KBM-7 (cell line): ENCODE measurements around the gene SUGP2.
A peak's percentile ranks its signal among the peaks of the same experiment; 100 is the strongest.
"Not testable (repeated sequence)": the region's sequence is repeated elsewhere in the genome, so short reads cannot be mapped to it uniquely, and the experiment has no call there.

Experiments
- DNase-seq: peaks from one replicate; pipeline ENCODE4 v3.0.0-alpha.2; 2015
- in situ Hi-C: fragments of 300-500 bp; cut with MboI; formaldehyde crosslinking; loops from 2 replicates; pipeline ENCODE4 v1.14.3; 2020; ENCODE audit warnings: low sequenced_read_pairs, low pct_unique_long_range_greater_than_20kb, mixed read lengths

SUGP2 gene

DNA sequence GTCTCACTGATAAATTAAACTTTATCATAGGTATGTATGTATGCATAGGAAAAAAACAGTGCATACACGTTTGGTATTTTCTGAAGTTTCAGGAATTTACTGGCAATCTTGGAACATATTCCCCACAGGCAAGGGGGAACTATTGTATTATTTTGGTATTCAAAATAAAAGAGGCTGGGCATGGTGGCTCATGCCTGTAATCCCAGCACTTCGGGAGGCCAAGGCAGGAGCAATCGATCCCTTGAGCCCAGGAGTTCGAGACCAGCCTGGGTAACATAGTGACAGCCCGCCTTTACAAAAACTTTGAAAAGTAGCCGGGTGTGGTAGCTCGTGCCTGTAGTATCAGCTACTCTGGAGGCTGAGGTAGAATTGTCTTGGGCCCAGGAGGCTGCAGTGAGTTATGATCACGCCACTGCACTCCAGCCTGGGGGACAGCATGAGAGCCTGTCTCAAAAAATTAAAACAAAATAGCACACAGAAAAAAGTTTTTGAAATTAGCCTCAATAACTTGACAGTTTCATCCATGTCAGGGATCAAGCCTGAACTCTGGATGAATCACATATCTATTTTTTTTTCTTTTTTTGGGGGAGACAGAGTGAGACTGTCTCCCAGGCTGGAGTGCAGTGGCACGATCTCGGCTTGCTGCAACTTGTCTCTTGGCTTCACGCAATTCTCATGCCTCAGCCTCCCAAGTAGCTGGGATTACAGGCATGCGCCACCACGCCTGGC lies 63.2 kb downstream of the SUGP2 start:
- DNase-seq: no peak

DNA sequence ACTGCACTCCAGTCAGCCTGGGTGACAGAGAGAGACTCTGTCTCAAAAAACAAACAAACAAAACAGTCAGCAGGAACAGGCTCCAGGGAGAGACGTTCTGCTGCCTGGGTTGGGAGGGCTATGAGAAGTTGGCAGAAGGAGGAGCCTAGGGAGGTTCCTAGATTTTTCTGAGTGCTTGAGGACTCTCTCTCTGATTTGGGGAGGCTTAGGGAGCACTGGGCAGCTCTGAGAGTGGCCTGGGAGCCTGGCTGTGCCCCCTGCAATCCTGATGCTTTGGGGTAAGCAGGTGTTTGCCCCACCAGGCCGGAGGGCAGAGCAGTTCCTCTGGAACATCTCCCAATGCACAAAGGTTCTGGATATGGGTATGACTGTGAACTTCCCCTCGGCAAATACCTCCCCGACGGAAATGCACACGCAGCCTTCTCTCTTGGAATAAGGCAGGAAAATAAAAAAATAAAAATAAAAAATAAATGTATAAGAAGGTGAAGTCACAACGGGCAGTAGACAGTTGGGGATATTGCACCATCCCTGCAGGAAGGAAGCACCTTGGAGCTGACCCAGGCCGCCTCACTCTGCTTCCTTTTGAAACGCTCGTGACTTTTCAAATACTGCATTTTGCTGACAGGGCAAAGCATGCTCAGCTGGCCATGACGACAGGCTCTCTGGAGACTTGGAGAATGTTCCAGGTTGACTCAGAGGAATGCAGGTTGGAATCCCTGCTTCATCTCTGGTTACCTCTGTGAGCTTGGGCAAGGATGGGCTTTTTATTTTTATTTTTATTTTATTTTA lies 65.8 kb downstream of the SUGP2 start:
- DNase-seq: peak; percentile 71
- in situ Hi-C loops: no loop called here

More for the DNA sequence above, 63.2 kb downstream of the SUGP2 start:
- in situ Hi-C loops: no loop called here

DNA sequence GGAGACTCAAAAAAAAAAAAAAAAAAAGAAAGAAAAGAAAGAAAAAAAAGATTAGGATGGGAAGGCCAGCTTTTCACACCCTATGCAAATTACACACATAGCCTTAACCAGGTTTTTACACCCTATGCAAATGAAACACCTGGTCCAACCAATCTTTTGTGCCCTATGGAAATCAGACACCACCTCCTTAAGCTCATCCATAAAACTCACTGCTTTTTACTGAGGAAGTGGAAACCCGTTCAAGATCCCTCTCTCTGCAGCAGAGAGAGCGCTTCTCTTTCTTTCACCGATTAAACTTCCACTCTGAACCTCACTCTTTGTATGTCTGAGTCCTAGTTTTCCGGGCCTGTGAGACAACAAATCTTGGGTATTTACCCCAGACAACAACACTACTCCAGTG lies 67.0 kb downstream of the SUGP2 start:
- in situ Hi-C loops: no loop called here
- peak; percentile 52 for DNase-seq

DNA sequence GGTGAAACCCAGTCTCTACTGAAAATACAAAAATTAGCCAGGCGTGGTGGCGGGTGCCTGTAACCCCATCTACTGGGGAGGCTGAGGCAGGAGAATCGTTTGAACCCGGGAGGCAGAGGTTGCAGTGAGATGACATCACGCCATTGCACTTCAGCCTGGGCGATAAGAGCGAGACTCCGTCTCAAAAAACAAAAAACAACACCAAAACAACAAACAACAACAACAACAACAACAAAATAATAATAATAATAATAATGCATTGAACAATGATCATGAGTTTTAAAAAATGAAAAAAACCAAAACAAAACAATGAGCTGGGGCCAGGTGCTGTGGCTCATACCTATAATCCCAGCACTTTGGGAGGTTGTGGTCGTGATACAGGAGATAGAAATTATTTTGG lies 69.2 kb downstream of the SUGP2 start:
- in situ Hi-C loops: no loop called here
- no peak for DNase-seq

DNA sequence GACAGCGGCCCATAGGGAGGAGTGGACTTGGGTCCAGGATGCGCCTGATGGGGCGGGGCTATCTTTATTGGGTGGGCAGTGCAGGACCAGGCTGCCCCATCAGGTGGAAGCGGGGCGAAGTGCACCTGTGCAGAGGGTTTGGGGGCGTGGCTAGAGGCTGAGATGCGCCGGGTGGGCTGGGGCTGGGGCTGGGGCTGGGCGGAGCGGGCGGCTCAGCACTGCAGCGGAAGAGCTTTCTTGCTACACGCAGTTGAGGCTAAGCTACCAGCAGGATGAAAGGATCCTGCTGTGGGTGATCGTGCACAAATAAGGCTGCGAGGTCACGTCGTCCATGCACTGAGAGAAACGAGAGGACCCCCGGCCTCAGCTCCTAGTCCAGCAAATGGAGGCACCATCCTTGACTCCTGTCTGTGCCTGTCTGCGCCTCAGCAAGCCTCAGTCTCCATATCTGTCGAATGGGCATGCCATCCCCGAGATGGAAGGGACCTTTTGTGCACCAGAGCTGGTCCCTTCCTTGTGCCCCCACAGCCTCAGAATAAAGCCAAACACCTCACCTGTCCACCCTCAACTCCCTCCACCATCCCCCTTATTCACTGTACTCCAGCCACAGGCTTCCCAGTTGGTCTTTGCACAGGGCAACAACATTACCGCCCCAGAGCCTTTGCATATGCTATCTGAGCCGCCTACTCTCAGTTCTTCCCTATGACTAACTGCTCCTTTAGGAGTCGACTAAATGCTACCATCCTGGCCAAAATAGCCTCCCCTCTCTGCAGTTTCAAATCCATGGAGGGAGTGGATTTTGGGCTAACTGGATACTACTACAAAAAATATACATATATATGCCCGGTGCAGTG lies 71.3 kb downstream of the SUGP2 start:
- no peak for DNase-seq
- in situ Hi-C loops: no loop called here

DNA sequence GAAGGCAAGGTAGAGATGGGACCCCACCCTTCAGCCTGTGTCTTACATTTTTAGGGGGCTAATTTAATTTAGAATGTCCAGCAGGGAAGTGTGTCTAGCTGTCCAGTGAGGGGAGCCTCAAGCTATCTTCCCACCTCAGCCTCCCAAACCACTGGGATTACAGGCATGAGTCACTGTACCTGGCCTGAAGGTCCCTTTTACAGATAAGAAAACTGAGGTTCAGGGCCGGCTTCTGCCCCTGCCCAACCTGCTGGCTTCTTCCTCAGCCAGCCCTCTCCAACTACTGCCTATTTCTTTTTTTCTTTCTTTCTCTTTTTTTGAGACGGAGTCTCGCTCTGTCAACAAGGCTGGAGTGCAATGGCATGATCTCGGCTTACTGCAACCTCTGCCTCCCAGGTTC lies 72.9 kb downstream of the SUGP2 start:
- no peak for DNase-seq
- in situ Hi-C loops: no loop called here

DNA sequence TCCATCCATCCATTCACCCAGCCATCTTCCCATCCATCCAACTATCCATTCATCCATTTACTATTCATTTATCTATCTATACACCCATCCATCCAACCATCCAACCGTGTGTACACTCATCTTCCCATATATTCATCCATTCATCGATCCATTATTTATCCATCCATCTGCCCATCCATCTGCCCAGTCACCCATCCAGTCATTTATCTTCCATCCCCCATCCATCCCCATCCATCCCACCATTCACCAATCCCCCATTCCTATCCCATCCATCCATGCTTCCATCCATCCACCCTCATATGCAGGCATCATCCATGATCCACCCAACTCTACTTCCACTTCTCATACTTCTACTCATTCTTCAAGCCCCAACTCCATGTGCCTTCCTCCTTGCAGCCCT lies 78.3 kb downstream of the SUGP2 start:
- in situ Hi-C loops: no loop called here
- no peak for DNase-seq

DNA sequence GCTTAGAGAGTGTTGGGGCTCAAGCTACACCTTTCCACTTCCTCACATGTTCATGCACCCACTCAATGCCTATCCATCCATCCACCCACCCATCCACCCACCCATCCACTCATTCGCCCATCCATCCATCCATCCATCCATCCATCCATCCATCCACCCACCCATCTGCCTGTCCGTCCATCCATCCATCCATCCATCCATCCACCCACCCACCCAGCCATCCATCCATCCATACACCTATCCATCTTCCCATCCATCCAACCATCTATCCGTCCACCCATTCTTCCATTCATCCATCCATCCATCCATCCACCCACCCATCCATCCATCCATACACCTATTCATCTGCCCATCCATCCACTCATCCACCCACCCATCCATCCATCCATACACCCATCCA lies 79.2 kb downstream of the SUGP2 start:
- no peak for DNase-seq
- in situ Hi-C loops: no loop called here

DNA sequence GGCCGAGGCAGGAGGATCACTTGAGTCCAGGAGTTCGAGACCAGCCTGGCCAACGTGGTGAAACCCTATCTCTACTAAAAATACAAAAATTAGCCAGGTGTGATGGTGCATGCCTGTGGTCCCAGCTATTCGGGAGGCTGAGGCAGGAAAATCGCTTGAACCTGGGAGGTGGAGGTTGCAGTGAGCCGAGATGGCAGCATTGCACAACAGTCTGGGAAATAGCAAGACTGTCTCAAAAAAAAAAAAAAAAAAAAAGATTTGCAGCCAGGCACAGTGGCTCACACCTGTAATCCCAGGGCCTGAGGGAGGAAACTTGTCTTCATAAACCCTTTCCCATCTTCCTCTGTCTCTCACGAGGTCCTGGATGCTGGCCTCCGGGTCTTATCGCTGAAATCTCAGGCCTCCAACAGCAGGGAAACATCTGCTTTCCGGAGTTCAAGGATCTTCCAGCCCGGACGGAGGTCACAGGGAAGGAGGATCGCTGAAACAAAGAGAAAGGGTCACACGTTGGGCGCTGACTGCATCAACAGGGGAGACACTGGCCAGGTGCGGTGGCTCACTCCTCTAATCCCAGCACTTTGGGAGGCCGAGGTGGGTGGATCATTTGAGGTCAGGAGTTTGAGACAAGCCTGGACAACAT lies 80.8 kb downstream of the SUGP2 start:
- in situ Hi-C loops, DNase-seq: not testable (repeated sequence)

DNA sequence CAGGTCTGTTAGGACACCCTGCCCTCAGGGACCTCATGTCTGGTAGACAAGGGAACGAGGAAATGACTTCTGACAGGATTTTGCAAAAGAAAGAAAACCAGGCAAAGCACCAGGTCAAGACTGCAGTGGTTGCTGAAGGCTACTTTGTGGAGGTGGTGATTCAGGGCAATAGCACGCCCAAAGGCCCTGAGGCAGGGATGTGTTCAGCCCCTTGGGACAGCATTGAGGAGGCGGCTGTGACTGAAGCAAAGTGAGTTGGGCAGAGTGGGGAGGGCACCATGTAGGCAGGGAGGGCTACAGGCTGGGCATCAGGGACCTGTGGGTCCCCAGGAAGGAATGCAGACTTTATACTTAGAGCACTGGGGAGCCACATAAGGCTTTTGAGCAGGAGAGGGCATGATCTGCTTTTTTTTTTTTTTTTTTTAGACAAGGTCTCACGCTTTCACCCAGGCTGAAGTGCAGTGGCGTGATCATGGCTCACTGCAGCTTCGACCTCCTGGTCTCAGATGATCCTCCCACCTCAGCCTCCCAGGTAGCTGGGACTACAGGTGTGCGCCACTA lies 81.5 kb downstream of the SUGP2 start:
- no peak for DNase-seq
- in situ Hi-C loops: no loop called here

DNA sequence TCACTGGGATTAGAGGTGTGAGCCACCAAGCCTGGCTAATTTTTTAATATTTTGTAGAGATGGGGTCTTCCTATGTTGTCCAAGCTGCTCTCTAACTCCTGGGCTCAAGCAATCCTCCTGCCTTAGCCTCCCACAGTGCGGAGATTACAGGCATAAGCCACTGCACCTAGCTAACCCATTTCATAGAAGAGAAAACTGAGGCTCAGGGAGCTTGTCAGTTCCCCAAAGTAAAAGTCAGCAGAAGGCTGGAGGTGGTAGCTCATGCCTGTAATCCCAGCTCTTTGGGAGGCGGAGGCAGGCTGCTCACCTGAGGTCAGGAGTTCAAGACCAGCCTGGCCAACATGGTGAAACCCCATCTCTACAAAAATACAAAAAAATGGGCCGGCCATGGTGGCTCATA lies 83.5 kb downstream of the SUGP2 start:
- in situ Hi-C loops: no loop called here
- no peak for DNase-seq

DNA sequence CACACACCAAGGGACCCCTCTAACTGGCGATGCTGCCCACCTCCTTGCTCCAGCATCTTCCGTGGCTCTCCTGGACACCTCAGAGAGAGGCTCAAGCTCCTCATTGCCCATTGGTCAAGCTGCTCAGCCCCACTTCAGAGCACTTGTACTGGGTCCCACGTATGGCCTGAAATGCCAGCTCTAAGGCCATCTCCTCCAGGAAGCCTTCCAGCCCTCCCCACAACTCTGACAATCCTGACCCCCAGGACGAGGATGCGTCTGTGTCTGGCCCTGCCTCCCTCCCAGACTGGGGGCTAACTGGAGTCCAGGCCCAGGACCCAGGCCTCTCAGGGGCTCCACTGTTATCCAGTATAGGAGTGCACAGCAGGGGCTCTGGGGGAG lies 84.4 kb downstream of the SUGP2 start:
- DNase-seq: no peak
- in situ Hi-C loops: no loop called here

DNA sequence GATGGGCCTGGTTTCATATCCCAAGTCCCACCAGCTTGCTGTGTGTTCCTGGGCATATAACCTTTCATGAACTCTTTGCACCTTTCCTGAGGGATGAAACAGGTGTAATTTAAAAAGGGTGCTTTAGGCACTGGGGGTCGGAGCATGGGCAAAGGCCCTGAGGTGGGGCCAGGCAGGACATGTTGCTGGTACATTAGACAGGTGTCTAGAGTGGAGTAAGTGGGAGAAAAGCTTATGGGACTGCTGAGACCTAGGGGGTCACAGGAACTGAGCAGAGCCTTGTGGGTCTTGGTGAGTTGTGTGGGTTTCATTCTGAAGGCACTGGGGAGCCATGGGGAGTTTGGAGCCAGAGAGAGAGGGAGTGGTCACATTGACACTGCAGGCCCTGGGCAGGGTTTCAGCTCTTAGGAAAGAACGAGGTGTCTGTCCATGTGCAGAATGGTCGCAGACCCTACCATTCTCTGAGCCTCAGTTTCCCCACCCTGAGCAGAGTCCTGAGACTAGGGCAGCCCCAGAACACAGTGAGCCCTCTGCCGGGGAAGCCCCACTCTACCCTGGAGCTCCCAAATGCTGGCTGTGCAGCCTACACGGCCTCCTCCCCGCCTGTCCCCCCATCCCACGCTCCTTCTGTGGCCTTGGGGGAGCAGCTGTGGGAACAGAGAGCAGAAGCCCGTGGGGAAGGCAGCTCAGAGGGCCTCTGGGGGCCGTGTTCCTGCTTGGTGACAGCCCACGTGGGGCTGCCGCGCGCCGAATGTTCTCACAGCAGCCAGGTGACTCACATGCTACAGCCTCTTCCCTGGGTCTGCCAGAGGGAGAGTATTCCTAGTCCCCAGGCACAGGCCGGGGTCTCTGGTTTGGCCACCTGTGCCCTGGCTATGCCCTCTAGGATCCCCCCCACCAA lies 85.0 kb downstream of the SUGP2 start:
- in situ Hi-C loops: no loop called here
- no peak for DNase-seq

DNA sequence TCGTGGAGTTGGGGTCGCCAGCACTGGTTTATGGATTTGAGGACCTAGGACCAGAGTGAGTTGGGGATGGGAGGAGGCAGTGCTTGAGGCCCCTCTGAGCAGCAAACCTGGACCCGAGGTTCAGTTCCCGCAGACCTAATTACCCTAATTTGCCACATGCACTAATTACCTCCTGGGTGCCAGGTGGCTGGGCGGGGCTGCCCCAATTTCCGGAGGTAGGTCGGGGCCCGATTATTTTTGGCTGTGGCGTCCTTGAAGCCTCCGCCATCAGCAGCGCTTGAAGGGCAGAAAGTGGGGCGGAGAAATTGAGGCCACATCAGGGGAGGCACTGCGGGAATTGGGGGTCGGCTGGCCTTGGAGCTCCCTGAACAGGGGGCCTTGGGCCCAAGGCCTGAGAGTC lies 86.4 kb downstream of the SUGP2 start:
- in situ Hi-C loops: no loop called here

DNA sequence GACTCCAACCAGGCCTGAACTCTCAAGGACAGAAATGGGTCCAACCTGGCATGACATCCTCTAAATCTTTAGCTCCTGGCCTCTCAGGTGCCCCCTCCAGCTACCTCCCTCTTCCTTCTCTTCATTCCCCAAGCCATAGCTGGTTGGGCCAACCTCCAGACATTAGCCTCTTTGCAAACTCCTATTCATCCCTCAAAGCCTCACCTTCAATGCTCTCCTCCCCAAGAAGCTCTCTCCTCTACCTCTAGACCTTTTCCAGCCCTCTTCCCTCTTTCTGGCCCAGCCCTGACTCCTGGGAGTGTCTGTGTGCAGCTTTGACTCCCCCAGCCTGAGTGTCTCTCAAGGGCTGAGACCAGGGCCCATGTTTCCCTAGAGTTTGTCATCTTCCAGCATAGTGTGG lies 87.0 kb downstream of the SUGP2 start:
- no peak for DNase-seq
- in situ Hi-C loops: no loop called here

More for the DNA sequence above, 86.4 kb downstream of the SUGP2 start:
- DNase-seq: no peak

DNA sequence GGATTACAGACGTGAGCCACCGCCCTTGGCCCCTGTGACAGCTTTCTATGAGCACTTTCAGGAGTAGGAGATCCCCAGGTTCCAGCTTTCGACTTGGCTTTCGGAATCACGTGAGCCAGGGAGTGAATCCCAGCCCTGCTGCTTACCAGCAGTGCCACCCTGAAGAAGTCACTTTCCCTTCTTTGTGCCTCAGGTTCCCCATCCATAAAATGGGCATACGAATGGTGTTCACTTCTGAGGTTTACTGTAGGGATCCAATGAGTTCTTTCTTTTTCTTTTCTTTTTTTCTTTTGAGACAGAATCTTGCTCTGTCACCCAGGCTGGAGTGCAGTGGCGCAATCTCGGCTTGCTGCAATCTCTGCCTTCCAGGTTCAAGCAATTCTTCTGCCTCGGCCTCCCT lies 88.0 kb downstream of the SUGP2 start:
- in situ Hi-C loops: no loop called here
- no peak for DNase-seq

DNA sequence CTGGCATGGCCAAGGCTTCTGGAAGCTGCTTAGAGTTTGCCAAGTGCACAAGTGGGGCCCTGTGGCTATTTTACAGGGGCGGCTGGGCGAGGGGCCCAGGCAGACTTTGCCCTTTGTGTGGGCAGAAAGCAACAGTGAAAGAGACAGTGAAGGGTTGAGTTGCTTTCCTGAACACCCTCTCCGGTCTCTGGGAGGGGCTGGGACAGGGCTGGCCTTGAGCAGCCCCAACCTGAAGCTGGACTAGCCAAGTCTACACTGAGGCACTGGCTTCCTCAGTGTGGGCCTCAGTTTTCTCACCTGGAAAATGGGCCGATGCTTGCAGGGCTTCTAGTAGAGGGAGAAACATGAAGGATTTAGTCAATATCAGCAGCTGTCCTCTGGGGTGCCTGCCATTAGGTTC lies 89.9 kb downstream of the SUGP2 start:
- in situ Hi-C loops: no loop called here
- DNase-seq: no peak

DNA sequence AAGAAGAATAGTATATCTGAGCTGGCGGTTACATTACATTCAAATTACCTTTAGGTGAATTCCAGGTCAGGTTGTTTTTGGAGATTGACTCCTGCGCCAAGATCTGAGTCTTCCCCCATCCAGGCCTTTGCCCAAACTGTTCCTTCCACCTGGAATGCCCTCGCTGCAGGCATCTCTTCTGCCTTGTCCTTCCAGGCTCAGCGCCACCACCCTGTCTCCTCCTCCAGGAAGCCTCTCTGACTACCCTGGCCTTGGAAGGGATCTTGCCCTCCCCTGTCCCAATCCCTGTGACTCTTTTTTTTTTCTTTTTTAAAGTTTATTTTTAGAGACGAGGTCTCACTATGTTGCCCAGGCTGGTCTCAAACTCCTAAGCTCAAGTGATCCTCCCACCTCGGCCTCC lies 90.6 kb downstream of the SUGP2 start:
- DNase-seq: no peak
- in situ Hi-C loops: no loop called here
